Caco-2 (cell line): Measurements from ENCODE around the gene PSMB3. TPM values are rescaled to one million over a fixed set of nuclear protein-coding genes. Genes with fewer than 3 reads are reported as not detected.
"Not testable (repeated sequence)": the region's sequence is repeated elsewhere in the genome, so short reads cannot be mapped to it uniquely, and the experiment has no call there.

Source experiments
- BruUV-seq: library from RNA; stranded (reverse); fragments of 400-500 nt; replicated peaks from 2 replicates; lab custom pipeline; 2021; lab: Mats Ljungman, UMichigan
- CTCF ChIA-PET: fragments of 300-600 bp; sonication (Branson Sonifier 250); formaldehyde crosslinking; loops from one replicate; lab custom pipeline; 2022; ENCODE audit warnings: antibody characterized with exemption; lab: Charles Lee
- POLR2A ChIA-PET: fragments of 300-600 bp; sonication (Branson Sonifier 250); formaldehyde crosslinking; loops from one replicate; lab custom pipeline; 2022; ENCODE audit warnings: antibody characterized with exemption; lab: Charles Lee
- DNase-seq, 2 experiments: peaks; one replicate each; pipeline versions ENCODE4 v3.0.0 to v3.0.0-alpha.2; 2020 to 2022
- H3K27me3 ChIP-seq: replicated peaks from 2 replicates; pipeline ENCODE4 v1.6.0; 2011; ENCODE audit warnings: low read length; ENCODE audit not compliant: control insufficient read depth, insufficient read depth
- H3K36me3 ChIP-seq: 2 replicates; pipeline ENCODE4 v1.5.1; 2011; ENCODE audit warnings: low read length; ENCODE audit not compliant: control insufficient read depth, insufficient read depth
- H3K4me1 ChIP-seq: fragments of 250-450 bp; sonication (Bioruptor Pico); 2 replicates; pipeline ENCODE4 v1.5.1; 2020; ENCODE audit warnings: mild to moderate bottlenecking
- H3K4me3 ChIP-seq: 2 replicates; pipeline ENCODE4 v1.5.1; 2011; ENCODE audit warnings: low read depth, mild to moderate bottlenecking, control low read depth, low read length
- H3K9me3 ChIP-seq: fragments of 250-450 bp; sonication (Bioruptor Pico); 2 replicates; pipeline ENCODE4 v1.5.1; 2020; ENCODE audit warnings: mild to moderate bottlenecking, moderate library complexity
- H3K27ac Mint-ChIP-seq: one replicate; pipeline ENCODE4 v1.8.0; 2022; ENCODE audit warnings: mixed read lengths; ENCODE audit not compliant: unreplicated experiment
- H3K27me3 Mint-ChIP-seq: one replicate; pipeline ENCODE4 v1.8.0; 2022; ENCODE audit warnings: mixed read lengths; ENCODE audit not compliant: insufficient read depth, unreplicated experiment
- H3K36me3 Mint-ChIP-seq: one replicate; pipeline ENCODE4 v1.8.0; 2022; ENCODE audit warnings: mild to moderate bottlenecking, mixed read lengths; ENCODE audit not compliant: insufficient read depth, unreplicated experiment
- H3K4me1 Mint-ChIP-seq: one replicate; pipeline ENCODE4 v1.8.0; 2022; ENCODE audit warnings: low read depth, mixed read lengths; ENCODE audit not compliant: unreplicated experiment
- H3K4me3 Mint-ChIP-seq: one replicate; pipeline ENCODE4 v1.8.0; 2022; ENCODE audit warnings: mild to moderate bottlenecking, moderate library complexity, mixed read lengths; ENCODE audit not compliant: unreplicated experiment
- H3K9me3 Mint-ChIP-seq: one replicate; pipeline ENCODE4 v1.8.0; 2022; ENCODE audit warnings: mixed read lengths; ENCODE audit not compliant: unreplicated experiment
- intact Hi-C: fragments of 100-400 bp; cut with micrococcal nuclease; formaldehyde crosslinking; loops from one replicate; pipeline ENCODE4 v1.10.0; 2022; ENCODE audit not compliant: unreplicated experiment
- total RNA-seq: library from RNA; stranded (reverse); gene quantifications from 2 replicates; pipeline ENCODE4 v1.2.3, GENCODE V29; 2022
- TF ChIP-seq, protein P1 (sequence below), 2 experiments: fragments of 200-600 bp in 1 of 2; IDR thresholded peaks; 1 replicate in 1 of 2; 2 replicates in 1 of 2; pipeline versions ENCODE4 v1.5.1 to v1.8.0; 2011 to 2022; ENCODE audit warnings: antibody characterized with exemption in 1 of 2, control low read depth in 1 of 2, inconsistent platforms in 1 of 2, low read depth in 1 of 2, low read length in 1 of 2, mild to moderate bottlenecking in 1 of 2, moderate library complexity in 1 of 2; ENCODE audit not compliant: insufficient read depth in 1 of 2, severe bottlenecking in 1 of 2, unreplicated experiment in 1 of 2

Gene PSMB3
- total RNA-seq, 1 experiment from 2014 or later, result 427 TPM

DNA sequence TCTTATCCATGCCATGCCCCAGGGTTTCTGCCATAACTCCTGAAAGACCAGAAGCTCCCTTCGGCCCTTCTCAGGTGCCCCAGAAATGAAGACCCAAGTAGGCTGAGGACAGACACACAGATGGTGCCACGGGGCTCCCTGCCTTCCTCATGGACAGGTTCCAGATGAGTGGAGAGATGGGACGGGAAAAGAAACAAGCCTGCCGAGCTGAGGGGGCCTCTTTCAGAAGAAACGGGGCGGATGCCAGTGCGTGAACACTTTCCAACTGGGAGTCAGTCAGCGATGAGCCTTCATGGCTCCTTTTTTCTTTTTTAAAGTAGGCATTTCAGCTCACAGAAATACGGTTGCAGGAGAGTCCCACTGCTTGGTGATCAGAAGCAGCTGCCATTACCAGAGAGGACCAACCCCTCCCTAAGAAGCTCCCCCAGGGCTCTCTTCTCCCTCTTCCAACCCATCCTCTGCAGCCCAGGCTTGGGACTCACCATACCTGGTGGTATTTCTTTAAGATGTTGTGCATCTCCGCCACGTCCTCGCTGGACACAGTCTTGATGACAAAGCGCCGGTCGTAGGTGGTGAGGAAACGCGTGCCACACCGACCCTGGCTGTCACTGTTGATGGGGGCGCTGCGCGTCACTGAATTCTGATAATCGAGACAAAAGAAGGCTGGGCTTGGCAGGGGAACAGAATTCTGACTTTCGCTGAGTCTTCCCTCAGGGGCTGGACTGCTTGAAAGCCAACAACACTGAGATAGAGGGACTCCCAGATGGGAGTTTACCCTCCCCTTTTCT lies 27.6 kb downstream of the PSMB3 start:
- CTCF ChIA-PET, result interaction anchor here (0.5 kb wide), 1 partner anchor 45 kb away, joined by 10 read pairs; no protein-coding TSS in a partner anchor
- H3K36me3 ChIP-seq, result peaks cover 11% of the 10 kb centered on the region
- no peak overlapping the region for H3K4me3 ChIP-seq
- no peak for DNase-seq
- H3K4me1 Mint-ChIP-seq, result no peaks in the 10 kb centered on the region
- no peaks in the 10 kb centered on the region for H3K27me3 Mint-ChIP-seq
- H3K27ac Mint-ChIP-seq, result no peak overlapping the region
- no peak overlapping the region for H3K4me3 Mint-ChIP-seq
- TF ChIP-seq, protein P1, sequence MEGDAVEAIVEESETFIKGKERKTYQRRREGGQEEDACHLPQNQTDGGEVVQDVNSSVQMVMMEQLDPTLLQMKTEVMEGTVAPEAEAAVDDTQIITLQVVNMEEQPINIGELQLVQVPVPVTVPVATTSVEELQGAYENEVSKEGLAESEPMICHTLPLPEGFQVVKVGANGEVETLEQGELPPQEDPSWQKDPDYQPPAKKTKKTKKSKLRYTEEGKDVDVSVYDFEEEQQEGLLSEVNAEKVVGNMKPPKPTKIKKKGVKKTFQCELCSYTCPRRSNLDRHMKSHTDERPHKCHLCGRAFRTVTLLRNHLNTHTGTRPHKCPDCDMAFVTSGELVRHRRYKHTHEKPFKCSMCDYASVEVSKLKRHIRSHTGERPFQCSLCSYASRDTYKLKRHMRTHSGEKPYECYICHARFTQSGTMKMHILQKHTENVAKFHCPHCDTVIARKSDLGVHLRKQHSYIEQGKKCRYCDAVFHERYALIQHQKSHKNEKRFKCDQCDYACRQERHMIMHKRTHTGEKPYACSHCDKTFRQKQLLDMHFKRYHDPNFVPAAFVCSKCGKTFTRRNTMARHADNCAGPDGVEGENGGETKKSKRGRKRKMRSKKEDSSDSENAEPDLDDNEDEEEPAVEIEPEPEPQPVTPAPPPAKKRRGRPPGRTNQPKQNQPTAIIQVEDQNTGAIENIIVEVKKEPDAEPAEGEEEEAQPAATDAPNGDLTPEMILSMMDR (IDR thresholded peaks at IDR 0.05; ENCODE audit: insufficient read depth in 1 of 2, low read depth in 1 of 2, low read length in 1 of 2, severe bottlenecking in 1 of 2, unreplicated experiment in 1 of 2), result no peak
- POLR2A ChIA-PET, result interaction anchor here (0.6 kb wide), 1 partner anchor 1178 kb away, joined by 3 read pairs; no protein-coding TSS in a partner anchor
- BruUV-seq, result no TSS peak
- no peaks in the 10 kb centered on the region for H3K4me1 ChIP-seq
- H3K9me3 ChIP-seq, result no peaks in the 10 kb centered on the region
- peaks cover 39% of the 10 kb centered on the region for H3K36me3 Mint-ChIP-seq
- H3K27me3 ChIP-seq, result no peaks in the 10 kb centered on the region
- H3K9me3 Mint-ChIP-seq, result no peaks in the 10 kb centered on the region
- intact Hi-C loops, result no loop called here

DNA sequence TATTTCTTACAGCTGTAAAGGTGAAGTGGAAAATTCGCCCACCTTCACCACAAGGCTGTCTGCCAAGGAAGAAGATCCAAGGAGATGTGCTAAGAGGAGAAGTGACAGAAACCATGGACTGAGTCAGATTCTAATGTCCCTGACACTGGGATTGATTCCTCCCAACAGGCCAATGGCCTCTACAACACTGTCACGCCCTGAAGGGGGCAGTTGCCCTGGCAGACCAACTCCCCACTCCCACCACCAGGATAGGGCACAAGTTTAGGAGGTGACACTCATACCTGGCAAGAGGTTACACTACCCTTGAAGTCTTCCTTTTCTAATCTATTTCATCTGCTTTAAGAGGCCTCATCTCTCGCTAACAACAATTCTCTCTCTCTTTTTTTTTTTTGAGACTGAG lies 30.7 kb downstream of the PSMB3 start:
- DNase-seq, result no peak
- H3K27me3 Mint-ChIP-seq, result no peaks in the 10 kb centered on the region
- H3K4me1 Mint-ChIP-seq, result no peaks in the 10 kb centered on the region
- H3K27me3 ChIP-seq, result no peaks in the 10 kb centered on the region; the same call in 1 of the 2 replicates
- ChIA-PET CTCF (no interaction called here), POLR2A (no interaction called here)
- H3K4me1 ChIP-seq, result no peaks in the 10 kb centered on the region
- no peak overlapping the region for H3K4me3 ChIP-seq
- no peak overlapping the region for H3K4me3 Mint-ChIP-seq
- peaks cover 6% of the 10 kb centered on the region for H3K36me3 ChIP-seq
- peaks cover 31% of the 10 kb centered on the region for H3K36me3 Mint-ChIP-seq
- intact Hi-C loops, result no loop called here
- no peak overlapping the region for H3K27ac Mint-ChIP-seq
- BruUV-seq, result no TSS peak
- TF ChIP-seq, protein P1 (IDR thresholded peaks at IDR 0.05; ENCODE audit: insufficient read depth in 1 of 2, low read depth in 1 of 2, low read length in 1 of 2, severe bottlenecking in 1 of 2, unreplicated experiment in 1 of 2), result no peak
- H3K9me3 Mint-ChIP-seq, result no peaks in the 10 kb centered on the region
- no peaks in the 10 kb centered on the region for H3K9me3 ChIP-seq

DNA sequence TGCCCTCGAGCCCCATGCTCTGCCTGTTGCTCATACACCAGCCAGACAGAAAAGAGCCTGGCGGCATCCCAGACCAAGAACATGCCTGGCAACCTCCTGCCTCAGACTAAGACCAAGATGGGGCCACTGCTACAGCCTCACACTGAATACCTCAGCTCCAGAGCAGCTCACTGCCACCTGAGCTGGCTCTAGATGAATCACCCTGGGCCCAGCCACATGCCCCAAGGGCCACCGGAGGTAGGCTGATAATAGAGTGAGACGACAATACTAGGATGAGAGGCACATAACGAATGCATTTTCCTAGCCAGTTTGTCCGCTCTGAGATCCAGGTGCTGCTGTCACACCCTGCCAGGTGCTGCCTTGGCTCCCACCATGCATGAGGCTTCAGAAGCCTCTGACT lies 33.8 kb downstream of the PSMB3 start:
- H3K36me3 Mint-ChIP-seq, result peaks cover 21% of the 10 kb centered on the region
- H3K36me3 ChIP-seq, result peaks cover 3% of the 10 kb centered on the region
- intact Hi-C loops, result no loop called here
- no peaks in the 10 kb centered on the region; the same call in 1 of the 2 replicates for H3K27me3 ChIP-seq
- no peaks in the 10 kb centered on the region for H3K9me3 Mint-ChIP-seq
- no TSS peak for BruUV-seq
- no peak overlapping the region for H3K27ac Mint-ChIP-seq
- ChIA-PET POLR2A (no interaction called here), CTCF (interaction anchor here (1.2 kb wide), 1 partner anchor 52 kb away, joined by 3 read pairs; no protein-coding TSS in a partner anchor)
- H3K4me1 ChIP-seq, result no peaks in the 10 kb centered on the region
- H3K9me3 ChIP-seq, result no peaks in the 10 kb centered on the region
- DNase-seq, result no peak
- no peaks in the 10 kb centered on the region for H3K27me3 Mint-ChIP-seq
- H3K4me3 Mint-ChIP-seq, result no peak overlapping the region
- no peak overlapping the region for H3K4me3 ChIP-seq
- H3K4me1 Mint-ChIP-seq, result no peaks in the 10 kb centered on the region
- TF ChIP-seq, protein P1 (IDR thresholded peaks at IDR 0.05; ENCODE audit: insufficient read depth in 1 of 2, low read depth in 1 of 2, low read length in 1 of 2, severe bottlenecking in 1 of 2, unreplicated experiment in 1 of 2), result no peak

DNA sequence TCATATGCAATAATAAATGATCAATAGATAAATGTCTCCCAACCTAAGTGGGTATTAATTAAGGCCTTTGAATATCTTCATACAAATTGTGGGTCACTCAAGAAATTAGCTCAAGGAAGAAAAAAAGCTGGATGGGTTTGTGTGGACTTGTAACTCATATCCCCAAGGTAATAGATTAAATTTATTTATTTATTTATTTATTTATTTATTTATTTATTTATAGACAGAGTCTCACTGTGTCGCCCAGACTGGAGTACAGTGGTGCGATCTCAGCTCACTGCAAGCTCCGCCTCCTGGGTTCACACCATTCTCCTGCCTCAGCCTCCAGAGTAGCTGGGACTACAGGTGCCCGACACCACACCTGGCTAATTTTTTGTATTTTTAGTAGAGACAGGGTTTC lies 35.5 kb downstream of the PSMB3 start:
- H3K9me3 ChIP-seq, H3K4me3 Mint-ChIP-seq, H3K4me1 ChIP-seq, intact Hi-C loops, CTCF ChIA-PET, POLR2A ChIA-PET, H3K36me3 ChIP-seq, H3K27me3 Mint-ChIP-seq, H3K27me3 ChIP-seq, H3K4me1 Mint-ChIP-seq, H3K9me3 Mint-ChIP-seq, BruUV-seq, DNase-seq, H3K4me3 ChIP-seq, H3K27ac Mint-ChIP-seq: not testable (repeated sequence)
- H3K36me3 Mint-ChIP-seq, result peaks cover 27% of the 10 kb centered on the region
